ENCODE results near the gene ESPL1. TPM values are rescaled to one million over a fixed set of nuclear protein-coding genes. Genes with fewer than 3 reads are reported as not detected.

ESPL1 gene
- total and polyA plus RNA-seq, 2 of the 13 experiments (the other 11 are each of a cell fraction or from before 2014, with no cell fraction given) = 5.8 to 11.5 TPM

- 0 out of 2 replicates have a peak, but pooled peaks have one; percentile 31 for TF ChIP-seq ZNF879 (CRISPR knock-in tag; IDR thresholded peaks at IDR 0.05)
- no peak for TF ChIP-seq MAF1 (CRISPR knock-in tag; IDR thresholded peaks at IDR 0.05; ENCODE audit: borderline replicate concordance)
- TF ChIP-seq MZF1 (CRISPR knock-in tag; IDR thresholded peaks at IDR 0.05; ENCODE audit: borderline replicate concordance) = no peak
- peak; percentile 53; the same call in 1 of the 2 replicates for TF ChIP-seq TAF1 (CRISPR knock-in tag; IDR thresholded peaks at IDR 0.05)
- TF ChIP-seq CBFB (CRISPR knock-in tag; IDR thresholded peaks at IDR 0.05) = peak; percentile 37; the same call in 1 of the 2 replicates
- TF ChIP-seq MLLT10 (CRISPR knock-in tag; IDR thresholded peaks at IDR 0.05) = no peak
- 0 out of 2 replicates have a peak, but pooled peaks have one; percentile 5 for TF ChIP-seq FOXK1 (CRISPR knock-in tag; IDR thresholded peaks at IDR 0.05; ENCODE audit: borderline replicate concordance, low read depth)
- TF ChIP-seq FOXO1 (CRISPR knock-in tag; IDR thresholded peaks at IDR 0.05) = peak; percentile 68
- no peak for TF ChIP-seq SNAPC5 (CRISPR knock-in tag; IDR thresholded peaks at IDR 0.05; ENCODE audit: borderline replicate concordance)
- TF ChIP-seq DR1 (CRISPR knock-in tag; IDR thresholded peaks at IDR 0.05) = peak; percentile 76
- peak; percentile 59 for TF ChIP-seq GATAD2A (CRISPR knock-in tag; IDR thresholded peaks at IDR 0.05)
- TF ChIP-seq TCF7 (IDR thresholded peaks at IDR 0.05; ENCODE audit: low read depth) = peak; percentile 58
- TF ChIP-seq AHR (CRISPR knock-in tag; IDR thresholded peaks at IDR 0.05) = peak; percentile 69
- peak; percentile 96 for TF ChIP-seq ZSCAN31 (CRISPR knock-in tag; IDR thresholded peaks at IDR 0.05; ENCODE audit: low read depth)
- peak; percentile 88 for TF ChIP-seq DMAP1 (CRISPR knock-in tag; IDR thresholded peaks at IDR 0.05)
- TF ChIP-seq ZNF256 (CRISPR knock-in tag; conservative IDR thresholded peaks at IDR 0.05) = no peak; the same call in 1 of the 2 replicates
- no peak; the same call in 1 of the 2 replicates for TF ChIP-seq ELF3 (CRISPR knock-in tag; IDR thresholded peaks at IDR 0.05)
- peak; percentile 87; the same call in 1 of the 2 replicates for TF ChIP-seq PHF21A (CRISPR knock-in tag; IDR thresholded peaks at IDR 0.05)
- 0 out of 2 replicates have a peak, but pooled peaks have one; percentile 84 for TF ChIP-seq MYNN (CRISPR knock-in tag; IDR thresholded peaks at IDR 0.05; ENCODE audit: low read depth)
- TF ChIP-seq ZNF275 (CRISPR knock-in tag; IDR thresholded peaks at IDR 0.05; ENCODE audit: borderline replicate concordance) = peak; percentile 90; the same call in 1 of the 2 replicates
- TF ChIP-seq NR2F2 (IDR thresholded peaks at IDR 0.05; ENCODE audit: borderline replicate concordance, low read depth) = no peak
- no peak for TF ChIP-seq SUZ12 (IDR thresholded peaks at IDR 0.05; ENCODE audit: low read depth, low read length)
- TF ChIP-seq NFKB2 (CRISPR knock-in tag; IDR thresholded peaks at IDR 0.05; ENCODE audit: borderline replicate concordance) = peak; percentile 86; the same call in 1 of the 2 replicates
- 0 out of 2 replicates have a peak, but pooled peaks have one; percentile 76 for TF ChIP-seq KLF11 (CRISPR knock-in tag; IDR thresholded peaks at IDR 0.05)
- no peak for TF ChIP-seq THYN1 (CRISPR knock-in tag; IDR thresholded peaks at IDR 0.05; ENCODE audit: borderline replicate concordance, low read depth)
- peak; percentile 95 for TF ChIP-seq ZFX (CRISPR knock-in tag; IDR thresholded peaks at IDR 0.05; ENCODE audit: low read depth)
- TF ChIP-seq YEATS2 (CRISPR knock-in tag; IDR thresholded peaks at IDR 0.05; ENCODE audit: borderline replicate concordance) = peak; percentile 71
- peak; percentile 81 for TF ChIP-seq ZNF883 (CRISPR knock-in tag; IDR thresholded peaks at IDR 0.05; ENCODE audit: not compliant biosample characterization)
- peak; percentile 62; the same call in 1 of the 2 replicates for TF ChIP-seq ZNF317 (CRISPR knock-in tag; IDR thresholded peaks at IDR 0.05)
- peak; percentile 65; the same call in 1 of the 2 replicates for TF ChIP-seq ZNF331 (CRISPR knock-in tag; IDR thresholded peaks at IDR 0.05)
- peak; percentile 87 for TF ChIP-seq SALL1 (CRISPR knock-in tag; IDR thresholded peaks at IDR 0.05)
Observed at GRCh38 chr12:53324779-53325510, 56.8 kb downstream of the ESPL1 start (continued).

Data from HepG2 (cell line).